Panc1 (cell line): ENCODE measurements around the gene SSUH2. TPM values are rescaled to one million over a fixed set of nuclear protein-coding genes. Genes with fewer than 3 reads are reported as not detected.

ENCODE experiments used
- ATAC-seq: fragments of 200-7000 bp; cut with Tn5 transposase; 2 replicates; pipeline ENCODE4 v1.9.1; 2020; ENCODE audit warnings: mild to moderate bottlenecking, moderate library complexity
- BruUV-seq: library from RNA; stranded (reverse); fragments of 400-500 nt; replicated peaks from 2 replicates; lab custom pipeline; 2021; lab: Mats Ljungman, UMichigan
- CTCF ChIA-PET: fragments of 300-600 bp; sonication (Branson Sonifier 250); formaldehyde crosslinking; loops from one replicate; lab custom pipeline; 2022; ENCODE audit warnings: antibody characterized with exemption; lab: Charles Lee
- POLR2A ChIA-PET: fragments of 300-600 bp; sonication (Branson Sonifier 250); formaldehyde crosslinking; loops from one replicate; lab custom pipeline; 2022; ENCODE audit warnings: antibody characterized with exemption; lab: Charles Lee
- DNase-seq: peaks from one replicate; pipeline ENCODE4 v3.0.0-alpha.2; 2010; ENCODE audit warnings: low read depth, low spot score
- H3K27ac ChIP-seq: 2 replicates; pipeline ENCODE4 v1.5.1; 2011; ENCODE audit warnings: mild to moderate bottlenecking, low read length, inconsistent platforms
- H3K27me3 ChIP-seq: fragments of 200-500 bp; sonication (Bioruptor generic); 2 replicates; pipeline ENCODE4 v1.6.0; 2014; ENCODE audit warnings: low read length, inconsistent platforms; ENCODE audit not compliant: control insufficient read depth, insufficient read depth
- H3K36me3 ChIP-seq: fragments of 200-500 bp; sonication (Bioruptor generic); 2 replicates; pipeline ENCODE4 v1.5.1; 2014; ENCODE audit warnings: inconsistent platforms, mild to moderate bottlenecking, low read length, moderate library complexity; ENCODE audit not compliant: control insufficient read depth, insufficient read depth
- H3K4me1 ChIP-seq: 2 replicates; pipeline ENCODE4 v1.5.1; 2011; ENCODE audit warnings: inconsistent platforms, mild to moderate bottlenecking, low read length, moderate library complexity; ENCODE audit not compliant: control insufficient read depth, insufficient read depth
- H3K4me3 ChIP-seq, 2 experiments: 2 replicates each; pipeline ENCODE4 v1.5.1; 2011 to 2012; ENCODE audit warnings: low read depth in 2 of 2, low read length in 2 of 2, mild to moderate bottlenecking in 2 of 2, inconsistent platforms in 1 of 2, moderate library complexity in 1 of 2
- H3K9me3 ChIP-seq: fragments of 200-500 bp; sonication (Bioruptor generic); 2 replicates; pipeline ENCODE4 v1.5.1; 2014; ENCODE audit warnings: low read depth, mild to moderate bottlenecking, inconsistent platforms, low read length, moderate library complexity; ENCODE audit not compliant: control insufficient read depth, insufficient read depth
- CTCF ChIP-seq: fragments of 450-650 bp; IDR thresholded peaks from 2 replicates; pipeline ENCODE4 v1.5.1; 2017; ENCODE audit warnings: mild to moderate bottlenecking
- POLR2AphosphoS5 ChIP-seq: IDR thresholded peaks from 2 replicates; pipeline ENCODE4 v1.6.1; 2012; ENCODE audit warnings: mild to moderate bottlenecking, low read depth, low read length, moderate library complexity
- SIN3A ChIP-seq: IDR thresholded peaks from 2 replicates; pipeline ENCODE4 v1.6.1; 2012; ENCODE audit warnings: low read depth, mild to moderate bottlenecking, low read length, moderate library complexity, borderline replicate concordance; ENCODE audit not compliant: insufficient read depth
- TCF7L2 ChIP-seq: IDR thresholded peaks from 2 replicates; pipeline ENCODE4 v1.6.1; 2011; ENCODE audit warnings: mild to moderate bottlenecking, low read depth, low read length, inconsistent platforms
- in situ Hi-C: cut with HindIII; loops from 2 replicates; pipeline ENCODE4 v1.10.0; 2016; ENCODE audit warnings: low sequenced_read_pairs, low pct_unique_long_range_greater_than_20kb
- intact Hi-C: fragments of 100-400 bp; cut with micrococcal nuclease; formaldehyde crosslinking; loops from one replicate; pipeline ENCODE4 v1.10.0; 2022; ENCODE audit not compliant: unreplicated experiment
- total RNA-seq: library from RNA; stranded (reverse); gene quantifications from one replicate; pipeline ENCODE4 v1.2.1, GENCODE V29; 2021; ENCODE audit not compliant: unreplicated experiment
- TF ChIP-seq, protein P1 (sequence below), 2 experiments: IDR thresholded peaks; 2 replicates each; pipeline ENCODE4 v1.6.1; 2011 to 2012; ENCODE audit warnings: low read depth in 2 of 2, control low read depth in 1 of 2, low read length in 1 of 2, mild to moderate bottlenecking in 1 of 2, moderate library complexity in 1 of 2; ENCODE audit not compliant: insufficient read depth in 1 of 2

SSUH2 gene
- total RNA-seq, 1 experiment from 2014 or later = not detected

- Histone ChIP-seq H3K9me3 (no peaks in the 10 kb centered on the region), H3K27ac (no peak overlapping the region), H3K27me3 (no peaks in the 10 kb centered on the region), H3K4me3 (no peak overlapping the region), H3K4me1 (no peaks in the 10 kb centered on the region), H3K36me3 (no peaks in the 10 kb centered on the region)
- intact Hi-C loops = no loop called here
- ATAC-seq = no peak
- ChIA-PET POLR2A (no interaction called here), CTCF (no interaction called here)
- in situ Hi-C loops = no loop called here
- no TSS peak for BruUV-seq
- no peak for DNase-seq
- TF ChIP-seq POLR2AphosphoS5 = no peak
- TF ChIP-seq, protein P1, sequence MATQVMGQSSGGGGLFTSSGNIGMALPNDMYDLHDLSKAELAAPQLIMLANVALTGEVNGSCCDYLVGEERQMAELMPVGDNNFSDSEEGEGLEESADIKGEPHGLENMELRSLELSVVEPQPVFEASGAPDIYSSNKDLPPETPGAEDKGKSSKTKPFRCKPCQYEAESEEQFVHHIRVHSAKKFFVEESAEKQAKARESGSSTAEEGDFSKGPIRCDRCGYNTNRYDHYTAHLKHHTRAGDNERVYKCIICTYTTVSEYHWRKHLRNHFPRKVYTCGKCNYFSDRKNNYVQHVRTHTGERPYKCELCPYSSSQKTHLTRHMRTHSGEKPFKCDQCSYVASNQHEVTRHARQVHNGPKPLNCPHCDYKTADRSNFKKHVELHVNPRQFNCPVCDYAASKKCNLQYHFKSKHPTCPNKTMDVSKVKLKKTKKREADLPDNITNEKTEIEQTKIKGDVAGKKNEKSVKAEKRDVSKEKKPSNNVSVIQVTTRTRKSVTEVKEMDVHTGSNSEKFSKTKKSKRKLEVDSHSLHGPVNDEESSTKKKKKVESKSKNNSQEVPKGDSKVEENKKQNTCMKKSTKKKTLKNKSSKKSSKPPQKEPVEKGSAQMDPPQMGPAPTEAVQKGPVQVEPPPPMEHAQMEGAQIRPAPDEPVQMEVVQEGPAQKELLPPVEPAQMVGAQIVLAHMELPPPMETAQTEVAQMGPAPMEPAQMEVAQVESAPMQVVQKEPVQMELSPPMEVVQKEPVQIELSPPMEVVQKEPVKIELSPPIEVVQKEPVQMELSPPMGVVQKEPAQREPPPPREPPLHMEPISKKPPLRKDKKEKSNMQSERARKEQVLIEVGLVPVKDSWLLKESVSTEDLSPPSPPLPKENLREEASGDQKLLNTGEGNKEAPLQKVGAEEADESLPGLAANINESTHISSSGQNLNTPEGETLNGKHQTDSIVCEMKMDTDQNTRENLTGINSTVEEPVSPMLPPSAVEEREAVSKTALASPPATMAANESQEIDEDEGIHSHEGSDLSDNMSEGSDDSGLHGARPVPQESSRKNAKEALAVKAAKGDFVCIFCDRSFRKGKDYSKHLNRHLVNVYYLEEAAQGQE (IDR thresholded peaks at IDR 0.05; ENCODE audit: insufficient read depth in 1 of 2, low read depth in 2 of 2, low read length in 1 of 2) = no peak
- TF ChIP-seq TCF7L2 = no peak
- no peak for TF ChIP-seq CTCF
- TF ChIP-seq SIN3A = no peak
Measured at GRCh38 chr3:8578282-8578681, 66.3 kb downstream of the SSUH2 start.

DNA sequence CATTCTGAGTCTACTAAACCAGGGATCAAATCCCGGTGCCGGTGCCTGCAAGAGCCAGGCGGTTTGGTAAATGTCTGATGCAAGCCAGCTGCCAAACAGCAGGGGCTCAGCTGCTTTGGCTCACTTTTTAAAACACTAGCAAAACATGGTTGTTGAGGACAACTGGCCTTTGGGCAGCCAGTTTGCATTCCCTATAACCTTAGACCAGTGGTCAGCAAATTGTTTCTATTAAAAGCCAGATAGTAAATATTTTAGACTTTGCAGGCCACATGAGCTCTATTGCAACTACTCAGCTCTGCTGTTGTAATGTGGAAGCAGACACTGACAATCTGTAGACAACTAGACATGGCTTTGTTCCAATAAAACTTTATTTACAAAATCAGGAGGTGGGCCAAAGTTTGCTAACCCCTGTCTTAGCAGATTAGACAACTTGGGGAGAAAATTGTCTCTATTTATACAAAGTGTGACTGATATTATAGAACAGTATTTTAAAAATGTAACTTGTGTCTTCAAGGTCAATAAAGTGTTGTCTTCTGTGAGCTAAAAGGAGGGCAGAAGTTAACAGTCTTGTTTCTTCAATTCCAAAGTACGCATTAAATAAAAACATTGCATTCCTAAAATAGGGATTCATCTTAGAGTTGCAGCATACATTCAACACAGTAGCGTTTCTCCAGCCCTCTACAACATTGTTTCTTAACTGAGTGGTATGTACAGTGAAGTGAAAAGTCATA, 67.6 kb downstream of the SSUH2 start:
- Histone ChIP-seq H3K27me3 (no peaks in the 10 kb centered on the region), H3K4me1 (no peaks in the 10 kb centered on the region), H3K27ac (no peak overlapping the region), H3K36me3 (no peaks in the 10 kb centered on the region), H3K9me3 (no peaks in the 10 kb centered on the region), H3K4me3 (no peak overlapping the region)
- BruUV-seq = no TSS peak
- in situ Hi-C loops = no loop called here
- DNase-seq (no peak), ATAC-seq (no peak)
- CTCF ChIA-PET = no interaction called here
- POLR2A ChIA-PET = interaction anchor here (0.6 kb wide), 1 partner anchor 143 kb away, joined by 8 read pairs; no protein-coding TSS in a partner anchor
- TF ChIP-seq SIN3A (no peak), TCF7L2 (no peak), CTCF (no peak), POLR2AphosphoS5 (no peak)
- TF ChIP-seq, protein P1 (IDR thresholded peaks at IDR 0.05; ENCODE audit: insufficient read depth in 1 of 2, low read depth in 2 of 2, low read length in 1 of 2) = no peak
- intact Hi-C loops = no loop called here
